GM21423 (cell line): ENCODE data around the gene ADM5.

ENCODE experiments used
- ATAC-seq: cut with Tn5 transposase; IDR thresholded peaks from one replicate; pipeline ENCODE4 v1.9.1; 2021; ENCODE audit warnings: mild to moderate bottlenecking, moderate library complexity; ENCODE audit not compliant: unreplicated experiment

ADM5 gene

DNA sequence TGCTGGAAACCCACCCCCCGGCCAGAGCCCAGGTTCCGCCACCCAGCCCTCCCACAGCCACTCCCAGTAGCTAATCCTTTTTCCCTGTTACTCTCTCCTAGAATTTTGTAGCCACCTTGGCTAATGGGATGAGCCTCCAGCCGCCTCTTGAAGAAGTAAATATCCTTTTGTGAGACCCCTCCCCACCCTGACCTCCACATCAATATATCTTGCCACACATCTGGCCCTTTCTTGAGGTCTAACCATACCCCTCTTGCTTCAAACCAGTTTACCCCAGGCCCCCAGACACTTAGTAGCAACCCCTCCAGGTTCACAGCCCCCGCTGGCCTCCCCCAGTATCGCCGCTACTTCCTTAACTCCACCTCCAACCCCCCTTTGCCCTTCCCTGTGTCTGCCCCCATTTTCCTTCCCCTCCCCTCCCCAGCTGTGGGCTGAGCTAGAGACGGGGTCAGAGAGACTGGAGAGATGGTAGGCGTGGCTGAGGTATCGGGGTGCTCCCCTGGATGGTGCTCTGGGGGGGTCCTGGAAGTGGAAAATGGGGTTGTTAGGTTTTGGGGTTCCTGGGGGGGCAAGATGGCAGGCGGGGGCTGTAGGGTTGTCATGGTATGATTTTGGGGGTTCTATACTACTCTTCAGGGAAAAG lies 9.5 kb upstream of the ADM5 start:
- ATAC-seq: no peak

DNA sequence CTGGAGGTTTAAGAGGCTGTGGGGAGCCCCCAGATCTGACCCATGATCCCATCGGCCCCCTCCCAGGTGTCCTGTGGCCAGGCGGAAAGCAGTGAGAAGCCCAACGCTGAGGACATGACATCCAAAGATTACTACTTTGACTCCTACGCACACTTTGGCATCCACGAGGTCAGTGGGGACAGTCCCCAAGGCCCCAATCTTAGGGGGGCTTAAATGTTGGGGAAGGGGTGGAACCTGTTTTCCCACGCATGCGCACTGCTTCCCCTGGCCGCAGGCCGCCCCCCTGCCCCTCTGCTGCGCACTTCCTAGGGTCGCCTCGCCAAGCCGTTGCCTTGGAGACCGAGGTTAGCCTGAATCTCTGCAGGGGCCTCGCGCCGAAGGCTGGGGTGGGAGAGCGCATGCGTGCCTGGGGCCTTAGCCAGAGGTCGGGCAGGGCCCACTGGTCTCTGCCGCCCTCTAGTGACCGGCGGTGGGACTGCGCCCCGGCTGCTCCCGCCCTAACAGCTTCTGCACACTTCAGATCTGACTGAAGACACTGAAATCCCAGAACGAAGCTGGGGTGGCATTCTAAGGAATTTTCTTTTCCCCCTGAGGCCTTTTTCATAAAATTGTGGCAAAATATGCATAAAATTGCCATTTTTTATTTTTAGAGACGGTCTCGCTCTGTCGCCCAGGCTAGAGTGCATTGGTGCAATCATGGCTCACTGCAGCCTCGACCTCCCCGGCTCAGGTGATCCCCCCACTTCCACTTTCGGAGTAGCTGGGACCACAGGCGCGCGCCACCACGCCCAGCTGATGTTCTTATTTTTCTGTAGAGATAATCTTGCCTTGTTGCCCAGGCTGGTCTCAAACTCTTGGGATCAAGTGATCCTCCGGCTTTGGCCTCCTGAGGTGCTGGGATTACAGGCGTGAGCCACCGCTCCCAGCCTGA lies 8.7 kb upstream of the ADM5 start:
- ATAC-seq: no peak

DNA sequence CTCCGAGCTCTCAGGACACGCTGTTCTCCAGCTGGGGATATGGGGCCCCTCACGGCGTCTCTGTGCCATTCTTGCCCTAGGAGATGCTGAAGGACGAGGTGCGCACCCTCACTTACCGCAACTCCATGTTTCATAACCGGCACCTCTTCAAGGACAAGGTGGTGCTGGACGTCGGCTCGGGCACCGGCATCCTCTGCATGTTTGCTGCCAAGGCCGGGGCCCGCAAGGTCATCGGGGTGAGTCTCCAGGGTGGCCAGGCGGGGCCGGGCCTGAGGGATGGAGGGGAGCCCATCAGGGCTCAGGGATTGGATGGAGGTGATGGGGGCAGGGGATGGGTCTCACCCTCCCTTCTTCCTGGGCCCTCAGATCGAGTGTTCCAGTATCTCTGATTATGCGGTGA lies 7.6 kb upstream of the ADM5 start:
- no peak for ATAC-seq

- no peak for ATAC-seq
Observed at GRCh38 chr19:49682274-49682673, 7.1 kb upstream of the ADM5 start.

DNA sequence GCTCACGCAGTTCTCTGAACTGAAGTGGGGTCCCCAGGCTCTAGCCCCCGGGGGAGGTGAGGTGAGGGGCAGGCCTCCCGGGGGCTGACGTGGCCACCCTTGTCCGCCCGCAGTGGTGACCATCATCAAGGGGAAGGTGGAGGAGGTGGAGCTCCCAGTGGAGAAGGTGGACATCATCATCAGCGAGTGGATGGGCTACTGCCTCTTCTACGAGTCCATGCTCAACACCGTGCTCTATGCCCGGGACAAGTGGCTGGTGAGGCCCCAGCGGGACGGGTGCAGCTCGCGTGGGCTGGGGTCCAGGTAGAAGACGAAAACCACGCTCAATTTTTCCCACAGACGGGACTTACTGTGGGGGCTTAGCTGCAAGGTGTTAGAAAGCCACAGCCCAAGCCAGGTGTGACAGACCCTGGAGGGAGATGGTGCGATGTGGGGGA lies 5.6 kb upstream of the ADM5 start:
- no peak for ATAC-seq

DNA sequence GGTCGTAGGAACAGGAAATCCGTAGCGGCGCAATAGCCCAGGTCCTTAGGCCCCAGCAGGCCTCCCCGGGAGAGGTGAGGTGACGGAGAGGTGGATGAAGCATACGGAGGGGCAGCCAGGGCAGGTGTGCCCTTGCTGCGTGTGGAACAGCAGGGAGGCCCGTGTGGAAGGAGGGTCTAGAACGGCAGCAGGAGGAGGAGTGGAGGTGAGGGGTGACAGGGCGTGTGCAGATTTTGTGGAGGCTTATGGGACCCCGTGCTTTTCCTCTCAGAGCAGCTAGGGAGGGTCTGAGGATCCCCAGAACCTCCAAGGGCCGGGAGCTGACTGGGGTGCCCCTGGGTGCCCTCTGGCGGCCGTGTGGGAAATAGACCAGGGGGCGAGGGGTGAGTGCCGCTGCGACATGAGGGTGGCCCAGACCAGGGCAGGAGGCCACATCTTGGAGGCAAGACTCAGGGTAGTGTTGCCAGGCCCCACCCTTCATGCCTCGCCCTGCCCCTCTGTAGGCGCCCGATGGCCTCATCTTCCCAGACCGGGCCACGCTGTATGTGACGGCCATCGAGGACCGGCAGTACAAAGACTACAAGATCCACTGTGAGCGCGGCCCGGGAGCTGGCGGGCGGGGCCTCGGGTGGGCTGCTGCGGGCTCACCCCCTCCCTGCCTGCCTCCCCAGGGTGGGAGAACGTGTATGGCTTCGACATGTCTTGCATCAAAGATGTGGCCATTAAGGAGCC lies 5.0 kb upstream of the ADM5 start:
- ATAC-seq: no peak

DNA sequence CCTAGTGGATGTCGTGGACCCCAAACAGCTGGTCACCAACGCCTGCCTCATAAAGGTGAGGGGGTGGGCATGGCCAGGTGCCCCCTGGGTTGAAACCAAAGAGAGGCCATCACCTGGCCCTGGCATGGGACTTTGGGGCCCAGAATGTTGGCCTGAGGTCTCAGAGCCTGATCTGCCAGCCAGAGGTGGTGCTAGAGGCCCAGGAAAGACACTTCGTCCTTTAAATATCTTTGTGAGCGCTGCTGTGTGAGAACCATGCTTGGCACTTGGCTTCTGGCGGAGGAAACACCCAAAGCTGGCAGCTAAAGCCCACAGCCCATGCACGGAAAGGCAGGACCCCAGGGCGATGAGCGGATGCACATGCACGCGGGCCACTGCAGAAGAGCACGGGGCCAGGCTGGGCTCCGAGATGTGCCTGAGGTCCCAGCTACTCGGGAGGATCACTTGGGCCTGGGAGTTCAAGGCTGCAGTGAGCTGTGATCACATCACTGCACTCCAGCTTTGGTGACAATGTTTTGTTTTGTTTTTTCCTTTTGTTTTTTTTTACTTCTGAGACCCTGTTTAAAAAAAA lies 4.3 kb upstream of the ADM5 start:
- ATAC-seq: no peak

- ATAC-seq: no peak
Observed at GRCh38 chr19:49685845-49686332, 3.5 kb upstream of the ADM5 start.

DNA sequence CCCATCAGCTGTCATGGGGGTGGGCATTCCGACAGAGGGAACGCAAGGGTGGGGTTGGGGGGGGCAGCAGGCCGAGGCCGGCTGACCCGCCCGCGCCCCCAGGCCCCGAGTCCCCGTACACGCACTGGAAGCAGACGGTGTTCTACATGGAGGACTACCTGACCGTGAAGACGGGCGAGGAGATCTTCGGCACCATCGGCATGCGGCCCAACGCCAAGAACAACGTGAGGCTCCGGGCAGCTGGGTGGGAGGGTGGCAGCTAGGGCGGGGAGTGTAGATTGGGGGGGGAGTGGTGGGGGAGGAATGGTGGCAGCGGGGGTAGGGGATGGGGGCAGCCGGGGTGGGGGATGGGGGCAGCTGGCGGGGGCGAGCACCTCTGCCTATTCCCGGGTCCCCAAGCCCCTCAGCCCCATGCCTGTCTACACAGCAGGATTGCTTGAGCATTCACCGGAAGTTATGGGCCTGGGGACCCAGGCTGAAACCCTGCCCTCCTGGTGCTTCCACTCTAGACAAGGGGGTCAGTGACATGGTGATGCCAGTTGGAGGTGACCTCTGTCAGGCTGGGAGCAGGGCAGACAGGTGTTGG lies 2.8 kb upstream of the ADM5 start:
- no peak for ATAC-seq

- no peak for ATAC-seq
Observed at GRCh38 chr19:49687150-49687549, 2.2 kb upstream of the ADM5 start.

GRCh38 chr19:49687566-49688316 lies 1.7 kb upstream of the ADM5 start:
- ATAC-seq: no peak

DNA sequence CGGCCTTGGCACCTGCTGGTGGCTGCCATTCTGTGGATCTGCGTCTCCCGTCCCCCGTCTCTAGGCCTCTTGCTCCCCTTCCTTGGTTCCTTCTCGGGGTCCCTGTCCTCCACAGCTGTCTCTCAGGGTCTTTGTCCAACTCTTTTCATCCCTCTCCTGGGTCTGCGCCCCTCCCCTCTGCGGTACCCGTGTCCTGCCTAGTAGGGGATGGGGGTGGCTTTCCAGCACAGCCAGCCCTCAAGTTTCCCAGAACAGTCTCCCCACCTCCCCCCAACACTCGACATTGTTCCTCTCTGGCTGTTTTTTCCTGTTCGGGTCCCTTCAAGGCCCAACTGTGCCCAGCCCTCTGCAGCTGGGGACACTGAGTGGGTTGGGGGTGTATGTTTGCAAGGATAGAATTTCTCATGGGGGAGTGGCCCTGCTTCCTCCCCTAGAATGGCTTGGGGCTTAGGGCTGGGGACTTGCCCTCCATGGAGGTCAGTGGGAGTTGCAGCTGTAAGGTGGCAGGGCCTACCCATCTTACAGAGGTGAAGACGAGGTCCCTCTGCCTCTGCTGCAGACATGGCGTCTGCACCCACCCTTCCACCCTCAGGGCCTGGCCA lies 762 bp upstream of the ADM5 start:
- no peak for ATAC-seq

DNA sequence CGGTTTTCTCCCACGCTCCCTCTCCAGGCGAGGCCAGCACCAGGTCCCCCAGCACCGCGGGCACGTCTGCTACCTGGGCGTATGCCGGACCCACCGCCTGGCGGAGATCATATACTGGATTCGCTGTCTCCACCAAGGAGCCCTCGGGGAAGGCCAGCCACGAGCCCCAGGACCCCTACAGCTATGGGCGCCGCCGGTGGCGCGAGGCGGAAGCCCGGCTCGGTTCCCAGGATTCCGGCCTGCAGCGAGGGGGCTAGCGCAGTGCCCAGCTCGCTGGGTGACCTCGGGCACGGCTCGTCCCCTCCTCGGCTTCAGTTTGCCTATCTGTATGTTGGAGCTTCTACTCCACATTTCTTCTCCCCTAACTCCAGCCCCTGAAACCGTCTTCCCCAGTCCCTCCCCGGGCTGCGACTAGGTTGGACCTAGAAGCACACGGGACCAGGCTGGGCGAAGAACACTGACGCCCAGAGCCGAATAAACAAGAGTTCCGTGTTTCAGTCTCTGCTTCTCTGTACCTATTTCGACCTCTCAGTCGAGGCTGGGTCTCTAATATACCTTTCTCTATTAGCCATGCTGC lies 773 bp downstream of the ADM5 start:
- ATAC-seq: no peak

- ATAC-seq: no peak
Observed at GRCh38 chr19:49690656-49691242, 1.4 kb downstream of the ADM5 start, which contains the start of gene CPT1C. TSS of gene CPT1C (plus strand) at chr19:49691116. CDS start at chr19:49692253, 1,137 bp downstream.

GRCh38 chr19:49691243-49692146 lies 2.1 kb downstream of the ADM5 start:
- ATAC-seq: no peak

DNA sequence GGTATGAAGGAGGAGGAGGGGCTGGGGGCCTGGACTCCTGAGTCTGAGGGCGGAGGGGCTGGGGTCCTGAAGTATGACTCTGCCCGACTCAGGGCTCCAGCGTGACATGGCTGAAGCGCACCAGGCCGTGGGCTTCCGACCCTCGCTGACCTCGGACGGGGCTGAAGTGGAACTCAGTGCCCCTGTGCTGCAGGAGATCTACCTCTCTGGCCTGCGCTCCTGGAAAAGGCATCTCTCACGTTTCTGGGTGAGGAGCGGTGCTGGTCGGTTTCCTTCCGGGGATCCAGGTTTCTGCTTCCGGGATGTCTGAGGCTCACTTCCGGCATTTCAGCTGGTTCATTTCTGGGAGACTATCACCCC lies 2.7 kb downstream of the ADM5 start:
- ATAC-seq: no peak

GRCh38 chr19:49696115-49696514 lies 6.7 kb downstream of the ADM5 start:
- ATAC-seq: no peak

DNA sequence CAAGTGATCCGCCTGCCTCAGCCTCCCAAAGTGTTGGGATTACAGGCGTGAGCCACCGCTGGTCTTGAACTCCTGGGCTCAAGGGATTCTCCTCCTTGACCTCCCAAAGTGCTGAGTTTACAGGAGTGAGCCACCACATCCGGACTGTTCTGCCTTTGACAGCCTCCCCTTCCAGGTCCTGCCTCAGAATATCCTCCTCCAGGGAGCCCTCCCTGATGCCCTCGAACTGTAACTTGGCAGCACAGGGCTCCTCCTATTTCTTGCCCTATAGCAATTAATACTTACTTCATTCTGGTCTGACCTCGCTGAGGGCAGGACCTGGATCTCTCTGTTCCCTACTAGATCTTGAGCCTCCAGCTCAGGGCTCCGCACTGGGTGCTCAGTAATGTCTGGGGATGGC lies 7.5 kb downstream of the ADM5 start:
- ATAC-seq: no peak
